ENCODE data around the gene MYO10.

DNA sequence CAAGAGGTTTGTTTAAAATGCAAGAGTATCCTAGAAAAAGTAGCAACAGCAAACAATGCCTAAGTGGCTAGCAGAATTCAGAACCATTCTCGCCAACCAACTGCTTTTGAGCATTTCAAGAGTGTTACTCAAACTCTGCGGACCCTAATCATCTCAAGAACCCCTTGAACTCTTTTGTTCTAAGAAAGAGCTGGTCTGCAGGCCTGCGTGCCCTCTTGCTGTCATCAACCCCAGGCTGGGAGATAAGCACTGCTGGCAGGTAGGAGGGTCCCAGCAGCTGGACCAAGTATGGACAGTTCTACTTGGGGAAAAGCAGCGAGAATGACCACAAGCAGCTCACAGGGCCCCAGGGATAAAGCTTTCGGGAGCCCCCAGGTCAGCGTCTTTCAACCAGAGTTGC is 38.3 kb downstream of the MYO10 start:
- TF ChIP-seq, protein P1, sequence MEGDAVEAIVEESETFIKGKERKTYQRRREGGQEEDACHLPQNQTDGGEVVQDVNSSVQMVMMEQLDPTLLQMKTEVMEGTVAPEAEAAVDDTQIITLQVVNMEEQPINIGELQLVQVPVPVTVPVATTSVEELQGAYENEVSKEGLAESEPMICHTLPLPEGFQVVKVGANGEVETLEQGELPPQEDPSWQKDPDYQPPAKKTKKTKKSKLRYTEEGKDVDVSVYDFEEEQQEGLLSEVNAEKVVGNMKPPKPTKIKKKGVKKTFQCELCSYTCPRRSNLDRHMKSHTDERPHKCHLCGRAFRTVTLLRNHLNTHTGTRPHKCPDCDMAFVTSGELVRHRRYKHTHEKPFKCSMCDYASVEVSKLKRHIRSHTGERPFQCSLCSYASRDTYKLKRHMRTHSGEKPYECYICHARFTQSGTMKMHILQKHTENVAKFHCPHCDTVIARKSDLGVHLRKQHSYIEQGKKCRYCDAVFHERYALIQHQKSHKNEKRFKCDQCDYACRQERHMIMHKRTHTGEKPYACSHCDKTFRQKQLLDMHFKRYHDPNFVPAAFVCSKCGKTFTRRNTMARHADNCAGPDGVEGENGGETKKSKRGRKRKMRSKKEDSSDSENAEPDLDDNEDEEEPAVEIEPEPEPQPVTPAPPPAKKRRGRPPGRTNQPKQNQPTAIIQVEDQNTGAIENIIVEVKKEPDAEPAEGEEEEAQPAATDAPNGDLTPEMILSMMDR (IDR thresholded peaks at IDR 0.05), result no peak
- TF ChIP-seq POLR2A (IDR thresholded peaks at IDR 0.05), result no peak
